Endothelial cell of umbilical vein (primary cell): ENCODE measurements around the gene PGF. TPM values are rescaled to one million over a fixed set of nuclear protein-coding genes. Genes with fewer than 3 reads are reported as not detected.

Experiments used
- BruUV-seq: library from RNA; stranded (reverse); fragments of 400-500 nt; replicated peaks from 2 replicates; lab custom pipeline; 2021; lab: Mats Ljungman, UMichigan
- CTCF ChIA-PET: fragments of 300-600, 350-600 bp; sonication (Branson Sonifier 250); formaldehyde crosslinking; loops from one replicate; lab custom pipeline; 2021; ENCODE audit warnings: antibody characterized with exemption, inconsistent platforms; lab: Charles Lee
- POLR2A ChIA-PET: fragments of 300-600, 350-600 bp; sonication (Branson Sonifier 250); formaldehyde crosslinking; loops from one replicate; lab custom pipeline; 2021; ENCODE audit warnings: antibody characterized with exemption, inconsistent platforms; lab: Charles Lee
- DNase-seq: peaks from one replicate; pipeline ENCODE4 v3.0.0-alpha.2; 2011; ENCODE audit warnings: low read depth, low spot score
- FAIRE-seq: peaks from 2 replicates; lab custom pipeline; 2011; peaks lifted over from hg19 to GRCh38; lab: Jason Lieb, UNC
- H2AFZ ChIP-seq: 2 replicates; pipeline ENCODE4 v1.6.0; 2012; ENCODE audit warnings: low read depth, low read length, control low read depth, inconsistent platforms
- H3K27ac ChIP-seq: 2 replicates; pipeline ENCODE4 v1.5.1; 2011; ENCODE audit warnings: low read depth, mild to moderate bottlenecking, control low read depth, low read length, moderate library complexity; ENCODE audit not compliant: insufficient read depth
- H3K27me3 ChIP-seq, 2 experiments: 2 replicates each; pipeline versions ENCODE4 v1.6.0 to v1.6.1; 2011; ENCODE audit warnings: low read length in 2 of 2, mixed read lengths in 1 of 2; ENCODE audit not compliant: control insufficient read depth in 2 of 2, insufficient read depth in 2 of 2
- H3K36me3 ChIP-seq, 2 experiments: 2 replicates in 1 of 2; 3 replicates in 1 of 2; pipeline ENCODE4 v1.5.1; 2011; ENCODE audit warnings: low read length in 2 of 2, mild to moderate bottlenecking in 1 of 2, moderate library complexity in 1 of 2; ENCODE audit not compliant: control insufficient read depth in 2 of 2, insufficient read depth in 2 of 2; ENCODE audit errors: extremely low read depth in 1 of 2
- H3K4me1 ChIP-seq: 3 replicates; pipeline ENCODE4 v1.5.1; 2011; ENCODE audit warnings: mild to moderate bottlenecking, low read length; ENCODE audit not compliant: control insufficient read depth, insufficient read depth; ENCODE audit errors: extremely low read depth
- H3K4me2 ChIP-seq: 2 replicates; pipeline ENCODE4 v1.6.1; 2011; ENCODE audit warnings: low read length, control low read depth, mixed read lengths; ENCODE audit not compliant: insufficient read depth
- H3K4me3 ChIP-seq, 3 experiments: fragments of 200-600 bp in 1 of 3; sonication (generic), shearing (Covaris generic) in 1 of 3; replicated peaks in 1 of 3; 2 replicates each; pipeline ENCODE4 v1.5.1; 2011 to 2016; ENCODE audit warnings: control low read depth in 3 of 3, low read length in 3 of 3, mild to moderate bottlenecking in 2 of 3, inconsistent platforms in 1 of 3, low read depth in 1 of 3, moderate library complexity in 1 of 3; ENCODE audit not compliant: insufficient read depth in 1 of 3
- H3K79me2 ChIP-seq: 2 replicates; pipeline ENCODE4 v1.6.0; 2012; ENCODE audit warnings: low read length, inconsistent platforms; ENCODE audit not compliant: control insufficient read depth, insufficient read depth
- H3K9ac ChIP-seq: replicated peaks from 2 replicates; pipeline ENCODE3; 2011; ENCODE audit warnings: low read length, control low read depth; ENCODE audit not compliant: insufficient read depth; ENCODE audit errors: extremely low read depth
- H3K9me1 ChIP-seq: replicated peaks from 3 replicates; pipeline ENCODE4 v1.6.0; 2011; ENCODE audit warnings: mild to moderate bottlenecking, low read length; ENCODE audit not compliant: control insufficient read depth, insufficient read depth; ENCODE audit errors: extremely low read depth
- H3K9me3 ChIP-seq: replicated peaks from 2 replicates; pipeline ENCODE4 v1.5.1; 2012; ENCODE audit warnings: low read length, inconsistent platforms; ENCODE audit not compliant: control insufficient read depth, insufficient read depth
- H4K20me1 ChIP-seq: replicated peaks from 2 replicates; pipeline ENCODE3; 2011; ENCODE audit warnings: mild to moderate bottlenecking, low read length; ENCODE audit not compliant: control insufficient read depth, insufficient read depth; ENCODE audit errors: extremely low read depth
- CTCF ChIP-seq, 2 donors: IDR thresholded peaks; 1 replicate in 1 of 2; 2 replicates in 1 of 2; pipeline ENCODE4 v1.5.1; 2011; ENCODE audit warnings: low read length in 2 of 2, mild to moderate bottlenecking in 2 of 2, moderate library complexity in 2 of 2, control low read depth in 1 of 2, inconsistent platforms in 1 of 2, low read depth in 1 of 2; ENCODE audit not compliant: insufficient read depth in 1 of 2; ENCODE audit errors: extremely low read depth in 1 of 2
- FOS ChIP-seq: IDR thresholded peaks from 2 replicates; pipeline ENCODE4 v1.6.1; 2011; ENCODE audit warnings: mild to moderate bottlenecking, low read length, moderate library complexity, borderline replicate concordance; ENCODE audit not compliant: insufficient read depth
- GATA2 ChIP-seq: IDR thresholded peaks from 2 replicates; pipeline ENCODE4 v1.7.0; 2011; ENCODE audit warnings: low read depth, mild to moderate bottlenecking, moderate library complexity, mixed read lengths, low read length; ENCODE audit not compliant: insufficient read length, insufficient read depth
- JUN ChIP-seq: IDR thresholded peaks from 2 replicates; pipeline ENCODE4 v1.6.1; 2011; ENCODE audit warnings: borderline replicate concordance, low read depth; ENCODE audit not compliant: insufficient read length, insufficient read depth
- MAX ChIP-seq: IDR thresholded peaks from 2 replicates; pipeline ENCODE4 v1.6.1; 2011; ENCODE audit not compliant: insufficient read depth, insufficient read length
- POLR2A ChIP-seq: IDR thresholded peaks from 2 replicates; pipeline ENCODE4 v1.6.1; 2012; ENCODE audit warnings: low read depth, mild to moderate bottlenecking, control low read depth, low read length
- POLR2AphosphoS5 ChIP-seq: IDR thresholded peaks from 2 replicates; pipeline ENCODE4 v1.6.1; 2012; ENCODE audit warnings: low read depth, mild to moderate bottlenecking, control low read depth, low read length, moderate library complexity; ENCODE audit not compliant: insufficient read depth
- dilution Hi-C: fragments of 300-500 bp; cut with MboI; formaldehyde crosslinking; loops from one replicate; pipeline ENCODE4 v1.15.0; 2019; ENCODE audit warnings: low sequenced_read_pairs; ENCODE audit not compliant: extremely low pct_ligation_motif_present
- intact Hi-C: fragments of 100-400 bp; cut with micrococcal nuclease; formaldehyde crosslinking; loops from one replicate; pipeline ENCODE4 v1.10.0; 2022
- polyA plus RNA-seq, 4 experiments: library from polyadenylated mRNA; depleted of rRNA in 3 of 4; stranded (reverse) in 3 of 4; unstranded in 1 of 4; fragments of >200 nt; gene quantifications; 2 replicates each; pipeline versions ENCODE4 v1.2.1 to v1.2.3, GENCODE V29; 2011 to 2012; ENCODE audit warnings: missing spikeins in 1 of 4
- total RNA-seq: library from RNA; stranded (reverse); gene quantifications from 2 replicates; pipeline ENCODE4 v1.2.3, GENCODE V29; 2021

PGF gene
- total and polyA plus RNA-seq, 2 donors (not counting 3 experiments of a cell fraction or from before 2014, with no cell fraction given): 89.0 to 206 TPM

- H4K20me1 ChIP-seq: no peaks in the 10 kb centered on the region
- no peaks in the 10 kb centered on the region for H3K9me3 ChIP-seq
- no peak for TF ChIP-seq JUN
- peak; percentile 73 for TF ChIP-seq FOS
- no TSS peak for BruUV-seq
- dilution Hi-C loops: no loop called here
- no peaks in the 10 kb centered on the region for H3K27me3 ChIP-seq
- peak; percentile 77 for FAIRE-seq
- peak; percentile 30 for DNase-seq
- intact Hi-C loops: no loop called here
- no peak overlapping the region for H2AFZ ChIP-seq
- H3K9me1 ChIP-seq: no peaks in the 10 kb centered on the region
- H3K4me1 ChIP-seq: peaks cover 20% of the 10 kb centered on the region
- H3K4me2 ChIP-seq: no peak overlapping the region
- H3K9ac ChIP-seq: no peak overlapping the region
- no peaks in the 10 kb centered on the region for H3K36me3 ChIP-seq
- CTCF ChIA-PET: interaction anchor here (1.4 to 1.8 kb wide), 2 partner anchors 29 to 129 kb away, joined by 3 to 5 read pairs; no protein-coding TSS in a partner anchor
- no peak overlapping the region for H3K4me3 ChIP-seq
- peaks cover 7% of the 10 kb centered on the region for H3K79me2 ChIP-seq
- H3K27ac ChIP-seq: peak overlapping the region; percentile 6
- POLR2A ChIA-PET: interaction anchor here (1.0 kb wide), 1 partner anchor 20 kb away, joined by 3 read pairs; no protein-coding TSS in a partner anchor
Measured at GRCh38 chr14:74959596-74960180, 4.3 kb upstream of the PGF start.

- TF ChIP-seq JUN (no peak), POLR2AphosphoS5 (no peak), MAX (no peak), FOS (no peak), GATA2 (no peak), CTCF (IDR thresholded peaks at IDR 0.05; ENCODE audit: extremely low read depth in 1 of 2, insufficient read depth in 1 of 2, low read depth in 1 of 2, low read length in 2 of 2) (no peak), POLR2A (no peak)
- no peaks in the 10 kb centered on the region for H3K27me3 ChIP-seq
- no peaks in the 10 kb centered on the region for H4K20me1 ChIP-seq
- no peak overlapping the region for H3K27ac ChIP-seq
- H3K36me3 ChIP-seq: peaks cover 2 to 7% of the 10 kb centered on the region in 2 experiments
- dilution Hi-C loops: no loop called here
- H3K9me1 ChIP-seq: no peaks in the 10 kb centered on the region
- H3K9ac ChIP-seq: no peak overlapping the region
- POLR2A ChIA-PET: interaction anchor here (1.4 kb wide), 1 partner anchor 13 kb away, joined by 10 read pairs; no protein-coding TSS in a partner anchor
- no peak overlapping the region for H3K4me3 ChIP-seq
- DNase-seq (no peak), FAIRE-seq (no peak)
- H3K9me3 ChIP-seq: no peaks in the 10 kb centered on the region
- H3K4me1 ChIP-seq: peaks cover 34% of the 10 kb centered on the region
- H2AFZ ChIP-seq: no peak overlapping the region
- CTCF ChIA-PET: no interaction called here
- H3K4me2 ChIP-seq: no peak overlapping the region
- no TSS peak for BruUV-seq
- peaks cover 39% of the 10 kb centered on the region for H3K79me2 ChIP-seq
- intact Hi-C loops: no loop called here
Measured at GRCh38 chr14:74956280-74957072, 1.1 kb upstream of the PGF start.
